Heart left ventricle (tissue), 16 donors: Measurements from ENCODE around the gene RNPEPL1. TPM values are rescaled to one million over a fixed set of nuclear protein-coding genes. Genes with fewer than 3 reads are reported as not detected.

Experiments
- ATAC-seq, 4 donors: fragments of 200-7000 bp; cut with Tn5 transposase; one replicate each; pipeline ENCODE4 v1.9.1; 2020 to 2022; ENCODE audit warnings: moderate library complexity in 4 of 4, mild to moderate bottlenecking in 3 of 4, moderate number of reproducible peaks in 1 of 4
- DNase-seq, 5 donors: peaks; one replicate each; pipeline ENCODE4 v3.0.0-alpha.2; 2020
- H3K27ac ChIP-seq, 12 donors: fragments of 200-600 bp; sonication (generic) in 4 of 12; one replicate each; pipeline versions ENCODE4 v1.5.0 to v1.8.0; 2016 to 2022; ENCODE audit warnings: mild to moderate bottlenecking in 2 of 12
- H3K27me3 ChIP-seq, 9 donors: fragments of 200-600 bp; sonication (generic) in 2 of 9; one replicate each; pipeline versions ENCODE4 v1.5.1 to v1.8.0; 2016 to 2022; ENCODE audit warnings: mild to moderate bottlenecking in 3 of 9
- H3K36me3 ChIP-seq, 9 donors: fragments of 200-600 bp; sonication (generic) in 2 of 9; one replicate each; pipeline versions ENCODE4 v1.5.0 to v1.8.0; 2018 to 2022; ENCODE audit warnings: mild to moderate bottlenecking in 2 of 9
- H3K4me1 ChIP-seq, 12 donors: fragments of 200-600 bp; sonication (generic) in 4 of 12; one replicate each; pipeline versions ENCODE4 v1.5.0 to v1.8.0; 2016 to 2022; ENCODE audit warnings: mild to moderate bottlenecking in 3 of 12
- H3K4me3 ChIP-seq, 12 donors: fragments of 200-600 bp; sonication (generic) in 4 of 12; one replicate each; pipeline versions ENCODE4 v1.5.0 to v1.8.0; 2017 to 2022; ENCODE audit warnings: mild to moderate bottlenecking in 9 of 12, moderate library complexity in 4 of 12
- H3K9me3 ChIP-seq, 12 donors: fragments of 200-600 bp; sonication (generic) in 4 of 12; one replicate each; pipeline versions ENCODE4 v1.5.0 to v1.8.0; 2016 to 2022; ENCODE audit warnings: mild to moderate bottlenecking in 1 of 12
- POLR2A ChIP-seq, 2 donors: fragments of 450-650 bp; IDR thresholded peaks; one replicate each; pipeline ENCODE4 v1.6.1; 2017; ENCODE audit warnings: antibody characterized with exemption in 2 of 2, mild to moderate bottlenecking in 2 of 2, moderate library complexity in 2 of 2
- WGBS, 4 donors: extraction: QIAGEN DNeasy Blood & Tissue Kit in 2 of 4; methylation state at CpG; one replicate each; pipeline versions ENCODE4 v1.1.5 to v1.1.7; 2013 to 2018; 5-methylcytosine and 5-hydroxymethylcytosine counted together
- intact Hi-C, 10 donors: fragments of 100-400 bp; cut with DNase I; formaldehyde crosslinking; loops; one replicate each; pipeline versions ENCODE4 v1.11.1 to v1.14.2; 2022
- polyA plus RNA-seq, 2 donors: library from polyadenylated mRNA; stranded (reverse); fragments of 200-250 nt; gene quantifications; one replicate each; pipeline ENCODE4 v1.2.3, GENCODE V29; 2013
- total RNA-seq, 9 donors: library from RNA; depleted of rRNA in 2 of 9; stranded (reverse); fragments of >200 nt in 2 of 9; fragmentation: NEBNext Ultra II Directional in 3 of 9; extraction: Animal tissue kit (Norgen Biotek cat#: 25700) in 3 of 9; gene quantifications; one replicate each; pipeline versions ENCODE4 v1.1.0 to v1.2.4, GENCODE V29; 2016 to 2023
- TF ChIP-seq, protein P1 (sequence below), 12 donors: fragments of 200-600 bp; sonication (generic) in 4 of 12; IDR thresholded peaks; one replicate each; pipeline versions ENCODE4 v1.5.0 to v1.8.0; 2018 to 2022; ENCODE audit warnings: antibody characterized with exemption in 12 of 12, mild to moderate bottlenecking in 5 of 12
- donor health status: ischemic (EF 13 %, LVEDD 7.1; RV severe dilation, severe dysfunction).
- donor health status: healthy with polysubstance abuse.
- donor health status: DM: no; HTN: yes; CAD: no.
- donor health status: DM: no; HTN: no; CAD: no.
- donor health status: ischemic (EF 25% LVEDD 6.9; RV normal size, moderate dysfunction).
- donor health status: ischemic (EF 25% LVEDD 5.7; RV mildly dilated, moderate dysfunction).
- donor health status: healthy.
- donor health status: DM: yes; HTN: yes; CAD: no.
- donor health status: ischemic (EF 35%, LVEDD 5.7; RV mildly dilated, moderate dysfunction).
- donor health status: nonischemic (EF 11% LVEDD 7.7; RV severe dilation, severe dysfunction).
- donor health status: DM: yes; HTN: yes; CAD: no.
- donor health status: PGD.
- donor health status: ischemic (EF 29% LVEDD 5.4; RV normal size, mild dysfunction).
- donor health status: nonischemic (EF 23%, LVEDD 6.1; RV moderate dilation, normal function).

Gene RNPEPL1
- total and polyA plus RNA-seq, 11 donors, result 67.5 to 206 (median 91.0) TPM

DNA sequence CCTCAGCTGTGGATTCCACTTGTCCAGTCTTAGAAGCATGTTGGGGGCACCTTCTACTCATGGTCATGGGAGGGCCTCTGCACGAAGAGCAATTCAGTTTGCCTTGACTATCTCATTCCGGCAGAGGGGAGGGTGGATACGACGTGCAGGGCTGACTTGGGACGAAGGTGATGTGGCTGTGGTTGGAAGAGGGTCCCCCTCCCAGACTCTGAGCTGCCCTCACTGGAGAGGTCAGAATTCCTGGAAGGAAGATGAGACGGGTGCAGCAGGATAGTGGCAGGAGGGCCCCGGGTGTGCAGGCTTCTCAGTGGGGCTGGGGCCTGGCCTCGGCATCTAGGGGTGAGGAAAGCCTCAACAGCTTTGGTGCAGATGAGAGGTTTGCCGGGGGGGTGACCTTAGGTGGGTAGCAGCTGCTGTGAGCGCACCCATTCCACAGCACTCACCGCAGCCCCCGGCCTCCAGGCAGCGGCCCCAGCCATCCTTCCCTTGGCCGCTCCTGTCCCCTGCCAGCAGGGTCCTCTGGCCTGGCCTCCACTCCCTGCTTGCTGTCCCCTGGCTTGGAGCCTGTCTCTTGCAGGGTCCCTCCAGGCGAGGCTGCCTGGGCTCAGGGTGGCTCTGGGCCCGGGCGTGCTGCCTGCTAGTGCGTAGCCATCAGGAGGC lies 3.2 kb downstream of the RNPEPL1 start:
- peaks cover 12 to 41% (median 32%) of the 10 kb centered on the region in 12 donors for H3K4me1 ChIP-seq
- ATAC-seq (no peak), DNase-seq (peak in 2 of 5 donors; percentile 25 to 47)
- H3K9me3 ChIP-seq, result no peaks in the 10 kb centered on the region
- no peaks in the 10 kb centered on the region for H3K27me3 ChIP-seq
- H3K36me3 ChIP-seq, result peaks cover 0 to 46% (median 23%) of the 10 kb centered on the region in 9 donors
- WGBS, 4 donors, result 81 to 94% (median 90%) methylated on average over 8 to 18 of the region's 18 CpGs
- H3K27ac ChIP-seq, result no peak overlapping the region
- H3K4me3 ChIP-seq, result no peak overlapping the region
- intact Hi-C loops, result no loop called here
- TF ChIP-seq, protein P1, sequence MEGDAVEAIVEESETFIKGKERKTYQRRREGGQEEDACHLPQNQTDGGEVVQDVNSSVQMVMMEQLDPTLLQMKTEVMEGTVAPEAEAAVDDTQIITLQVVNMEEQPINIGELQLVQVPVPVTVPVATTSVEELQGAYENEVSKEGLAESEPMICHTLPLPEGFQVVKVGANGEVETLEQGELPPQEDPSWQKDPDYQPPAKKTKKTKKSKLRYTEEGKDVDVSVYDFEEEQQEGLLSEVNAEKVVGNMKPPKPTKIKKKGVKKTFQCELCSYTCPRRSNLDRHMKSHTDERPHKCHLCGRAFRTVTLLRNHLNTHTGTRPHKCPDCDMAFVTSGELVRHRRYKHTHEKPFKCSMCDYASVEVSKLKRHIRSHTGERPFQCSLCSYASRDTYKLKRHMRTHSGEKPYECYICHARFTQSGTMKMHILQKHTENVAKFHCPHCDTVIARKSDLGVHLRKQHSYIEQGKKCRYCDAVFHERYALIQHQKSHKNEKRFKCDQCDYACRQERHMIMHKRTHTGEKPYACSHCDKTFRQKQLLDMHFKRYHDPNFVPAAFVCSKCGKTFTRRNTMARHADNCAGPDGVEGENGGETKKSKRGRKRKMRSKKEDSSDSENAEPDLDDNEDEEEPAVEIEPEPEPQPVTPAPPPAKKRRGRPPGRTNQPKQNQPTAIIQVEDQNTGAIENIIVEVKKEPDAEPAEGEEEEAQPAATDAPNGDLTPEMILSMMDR (IDR thresholded peaks at IDR 0.05), result no peak
- no peak for TF ChIP-seq POLR2A (IDR thresholded peaks at IDR 0.05)

DNA sequence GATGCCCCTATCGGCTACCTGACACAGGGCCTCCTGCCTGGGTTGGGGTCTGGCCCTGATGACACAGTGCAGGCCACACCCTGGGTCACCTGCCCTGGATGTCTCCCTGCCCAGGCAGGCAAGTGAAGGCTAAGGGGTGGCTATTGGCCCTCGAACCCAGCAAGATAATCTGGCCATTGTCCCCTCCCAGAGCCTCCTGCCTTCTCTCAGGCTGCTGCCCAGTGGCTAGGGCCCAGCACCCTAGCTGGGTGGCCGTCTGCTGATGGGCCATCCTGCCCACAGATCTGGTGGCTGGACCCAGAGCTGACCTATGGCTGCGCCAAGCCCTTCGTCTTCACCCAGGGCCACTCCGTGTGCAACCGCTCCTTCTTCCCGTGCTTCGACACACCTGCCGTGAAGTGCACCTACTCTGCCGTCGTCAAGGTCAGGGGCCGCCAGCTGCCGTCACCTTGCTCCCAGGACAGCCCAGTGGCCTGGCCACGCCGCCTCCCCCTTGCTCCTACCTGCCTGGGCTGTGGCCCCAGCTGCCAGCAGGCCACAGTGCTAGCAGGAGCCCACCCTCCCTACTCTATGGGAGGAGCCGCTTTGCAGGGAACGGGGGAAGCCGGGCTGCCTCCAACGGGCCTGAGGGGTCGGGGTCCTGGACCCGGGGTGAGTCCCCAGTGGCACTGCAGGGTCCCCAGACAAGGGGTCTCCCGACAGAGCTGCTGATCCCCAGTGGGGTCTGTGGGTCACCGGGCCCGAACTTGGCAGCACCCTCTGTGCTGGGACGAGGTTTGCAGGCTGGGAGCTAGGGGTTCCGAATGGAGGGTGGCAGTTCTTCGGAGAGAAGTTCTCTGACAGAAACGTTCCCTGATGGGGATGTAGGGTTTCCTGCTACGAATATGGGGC lies 4.1 kb downstream of the RNPEPL1 start:
- peaks cover 0 to 56% (median 31%) of the 10 kb centered on the region in 9 donors for H3K36me3 ChIP-seq
- 88 to 92% (median 90%) methylated on average over 15 to 30 of the region's 30 CpGs for WGBS, 4 donors
- peaks cover 7 to 32% (median 24%) of the 10 kb centered on the region in 12 donors for H3K4me1 ChIP-seq
- intact Hi-C loops, result no loop called here
- DNase-seq (peak in 2 of 5 donors; percentile 24 to 62), ATAC-seq (no peak)
- no peak for TF ChIP-seq POLR2A (IDR thresholded peaks at IDR 0.05)
- TF ChIP-seq, protein P1 (IDR thresholded peaks at IDR 0.05), result no peak
- no peak overlapping the region for H3K4me3 ChIP-seq
- H3K27me3 ChIP-seq, result no peaks in the 10 kb centered on the region
- H3K9me3 ChIP-seq, result no peaks in the 10 kb centered on the region
- no peak overlapping the region for H3K27ac ChIP-seq

DNA sequence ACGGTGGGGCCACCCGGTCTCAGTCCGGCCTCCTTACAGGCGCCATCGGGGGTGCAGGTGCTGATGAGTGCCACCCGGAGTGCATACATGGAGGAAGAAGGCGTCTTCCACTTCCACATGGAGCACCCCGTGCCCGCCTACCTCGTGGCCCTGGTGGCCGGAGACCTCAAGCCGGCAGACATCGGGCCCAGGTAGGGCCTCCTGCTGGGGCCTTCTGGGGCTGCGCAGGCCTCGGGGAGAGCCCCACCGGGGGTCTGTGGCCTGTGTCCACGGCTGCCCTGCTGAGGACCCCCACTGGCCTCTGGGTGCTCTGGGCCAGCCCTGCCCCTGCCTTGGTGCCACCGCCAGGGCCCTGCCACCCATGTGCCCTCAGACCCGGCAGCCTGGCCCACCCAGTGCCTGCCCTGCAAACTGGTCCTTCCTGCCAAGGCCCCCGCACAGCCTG lies 4.8 kb downstream of the RNPEPL1 start:
- ATAC-seq, result no peak
- H3K9me3 ChIP-seq, result no peaks in the 10 kb centered on the region
- H3K27me3 ChIP-seq, result no peaks in the 10 kb centered on the region
- H3K36me3 ChIP-seq, result peaks cover 0 to 63% (median 38%) of the 10 kb centered on the region in 9 donors
- DNase-seq, result peak in 2 of 5 donors; percentile 21 to 44
- WGBS, 4 donors, result 83 to 93% (median 90%) methylated on average over 14 to 20 of the region's 20 CpGs
- H3K4me3 ChIP-seq, result no peak overlapping the region
- TF ChIP-seq, protein P1 (IDR thresholded peaks at IDR 0.05), result no peak
- TF ChIP-seq POLR2A (IDR thresholded peaks at IDR 0.05), result no peak
- intact Hi-C loops, result no loop called here
- no peak overlapping the region for H3K27ac ChIP-seq
- peaks cover 3 to 28% (median 20%) of the 10 kb centered on the region in 12 donors for H3K4me1 ChIP-seq
